GM12878 (cell line): Measurements from ENCODE around the gene NPM3.

Experiments used
- CHD1 ChIP-seq: IDR thresholded peaks from 2 replicates; pipeline ENCODE4 v1.6.1; 2012; ENCODE audit warnings: low read depth, low read length, improper control_type of control experiment
- EGR1 ChIP-seq, 2 experiments: IDR thresholded peaks; 1 replicate in 1 of 2; 2 replicates in 1 of 2; pipeline ENCODE4 v1.6.1; 2011 to 2012; ENCODE audit warnings: low read depth in 2 of 2, low read length in 2 of 2, borderline replicate concordance in 1 of 2, mild to moderate bottlenecking in 1 of 2, moderate library complexity in 1 of 2
- NFYB ChIP-seq: IDR thresholded peaks from 2 replicates; pipeline ENCODE4 v1.6.1; 2011; ENCODE audit warnings: low read depth, mild to moderate bottlenecking, low read length, improper control_type of control experiment, moderate library complexity; ENCODE audit not compliant: insufficient read depth
- TCF12 ChIP-seq: IDR thresholded peaks from 2 replicates; pipeline ENCODE4 v1.6.1; 2011; ENCODE audit warnings: low read depth, mild to moderate bottlenecking, low read length
- YY1 ChIP-seq: IDR thresholded peaks from 2 replicates; pipeline ENCODE4 v1.6.1; 2011; ENCODE audit warnings: low read depth, mild to moderate bottlenecking, low read length
- TF ChIP-seq, protein P1 (sequence below), 3 experiments: IDR thresholded peaks in 2 of 3; conservative IDR thresholded peaks in 1 of 3; 2 replicates each; pipeline ENCODE4 v1.5.1; 2011; ENCODE audit warnings: low read depth in 3 of 3, low read length in 3 of 3, mild to moderate bottlenecking in 3 of 3, control low read depth in 2 of 3, moderate library complexity in 2 of 3, inconsistent platforms in 1 of 3, mixed read lengths in 1 of 3; ENCODE audit not compliant: control insufficient read depth in 2 of 3, insufficient read depth in 1 of 3; ENCODE audit errors: extremely low read depth in 1 of 3
- TF ChIP-seq, protein P2 (sequence below): IDR thresholded peaks from 2 replicates; pipeline ENCODE4 v1.6.1; 2012; ENCODE audit warnings: low read depth, low read length, improper control_type of control experiment

DNA sequence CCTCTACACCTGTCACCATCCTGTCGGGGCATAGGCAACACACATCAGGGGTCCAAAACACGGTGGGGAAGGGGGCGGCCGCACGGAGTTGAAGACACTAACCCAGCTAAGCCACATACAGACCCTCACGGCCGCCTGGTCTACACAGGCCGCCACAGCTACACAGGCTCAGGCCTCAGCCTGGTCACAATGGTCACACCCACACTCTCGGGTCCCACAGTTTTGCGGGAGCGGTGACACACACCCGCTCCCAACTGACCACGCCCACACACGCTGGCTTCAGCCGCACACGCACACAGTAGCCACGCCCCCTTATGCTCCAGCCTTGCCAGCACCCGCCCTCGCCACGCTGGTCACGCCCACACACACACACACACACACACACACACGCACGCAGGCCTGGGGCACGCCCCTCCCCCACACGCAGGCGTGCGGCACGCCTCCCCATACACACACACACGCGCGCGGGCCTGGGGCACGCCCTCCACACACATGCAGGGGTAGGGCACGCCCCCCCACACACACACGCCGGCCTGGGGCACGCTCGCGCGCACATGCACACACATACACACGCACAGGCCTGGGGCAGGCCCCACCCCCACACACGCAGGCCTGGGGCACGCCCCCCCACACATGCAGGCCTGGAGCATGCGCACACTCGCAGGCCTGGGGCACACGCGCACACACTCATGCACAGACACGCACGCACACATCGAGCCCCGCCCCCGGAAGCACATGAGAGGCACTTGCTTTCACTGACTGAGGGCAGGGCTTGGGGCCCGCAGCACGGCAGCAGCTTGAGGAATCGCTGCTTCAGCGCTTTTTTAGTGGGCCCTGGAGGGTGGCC lies 47.3 kb upstream of the NPM3 start:
- TF ChIP-seq NFYB (no peak), EGR1 (IDR thresholded peaks at IDR 0.05; ENCODE audit: borderline replicate concordance in 1 of 2, low read depth in 2 of 2, low read length in 2 of 2) (peak; percentile 55 to 68), CHD1 (no peak), TCF12 (no peak), YY1 (no peak)
- TF ChIP-seq, protein P1, sequence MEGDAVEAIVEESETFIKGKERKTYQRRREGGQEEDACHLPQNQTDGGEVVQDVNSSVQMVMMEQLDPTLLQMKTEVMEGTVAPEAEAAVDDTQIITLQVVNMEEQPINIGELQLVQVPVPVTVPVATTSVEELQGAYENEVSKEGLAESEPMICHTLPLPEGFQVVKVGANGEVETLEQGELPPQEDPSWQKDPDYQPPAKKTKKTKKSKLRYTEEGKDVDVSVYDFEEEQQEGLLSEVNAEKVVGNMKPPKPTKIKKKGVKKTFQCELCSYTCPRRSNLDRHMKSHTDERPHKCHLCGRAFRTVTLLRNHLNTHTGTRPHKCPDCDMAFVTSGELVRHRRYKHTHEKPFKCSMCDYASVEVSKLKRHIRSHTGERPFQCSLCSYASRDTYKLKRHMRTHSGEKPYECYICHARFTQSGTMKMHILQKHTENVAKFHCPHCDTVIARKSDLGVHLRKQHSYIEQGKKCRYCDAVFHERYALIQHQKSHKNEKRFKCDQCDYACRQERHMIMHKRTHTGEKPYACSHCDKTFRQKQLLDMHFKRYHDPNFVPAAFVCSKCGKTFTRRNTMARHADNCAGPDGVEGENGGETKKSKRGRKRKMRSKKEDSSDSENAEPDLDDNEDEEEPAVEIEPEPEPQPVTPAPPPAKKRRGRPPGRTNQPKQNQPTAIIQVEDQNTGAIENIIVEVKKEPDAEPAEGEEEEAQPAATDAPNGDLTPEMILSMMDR (IDR thresholded peaks at IDR 0.05 in 2 of 3, conservative IDR thresholded peaks at IDR 0.05 in 1 of 3; ENCODE audit: control insufficient read depth in 2 of 3, extremely low read depth in 1 of 3, insufficient read depth in 1 of 3, low read depth in 3 of 3, low read length in 3 of 3), result no peak
- TF ChIP-seq, protein P2, sequence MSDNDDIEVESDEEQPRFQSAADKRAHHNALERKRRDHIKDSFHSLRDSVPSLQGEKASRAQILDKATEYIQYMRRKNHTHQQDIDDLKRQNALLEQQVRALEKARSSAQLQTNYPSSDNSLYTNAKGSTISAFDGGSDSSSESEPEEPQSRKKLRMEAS, result peak; percentile 76
